Esophagus muscularis mucosa (tissue), 4 donors: ENCODE results near the gene APPL2.

Experiments used
- EP300 ChIP-seq: sonication (generic); formaldehyde crosslinking; IDR thresholded peaks from one replicate; pipeline ENCODE4 v1.6.1; 2017; ENCODE audit warnings: antibody characterized with exemption
- POLR2A ChIP-seq: fragments of 450-650 bp; IDR thresholded peaks from one replicate; pipeline ENCODE4 v1.6.1; 2017; ENCODE audit warnings: antibody characterized with exemption, moderate library complexity, mild to moderate bottlenecking, low read depth
- TF ChIP-seq, protein P1 (sequence below), 3 experiments: fragments of 200-600 bp in 2 of 3; fragments of 450-650 bp in 1 of 3; sonication (generic) in 2 of 3; IDR thresholded peaks; one replicate each; pipeline ENCODE4 v1.5.1; 2017 to 2019; ENCODE audit warnings: antibody characterized with exemption in 3 of 3, mild to moderate bottlenecking in 2 of 3, moderate library complexity in 1 of 3

DNA sequence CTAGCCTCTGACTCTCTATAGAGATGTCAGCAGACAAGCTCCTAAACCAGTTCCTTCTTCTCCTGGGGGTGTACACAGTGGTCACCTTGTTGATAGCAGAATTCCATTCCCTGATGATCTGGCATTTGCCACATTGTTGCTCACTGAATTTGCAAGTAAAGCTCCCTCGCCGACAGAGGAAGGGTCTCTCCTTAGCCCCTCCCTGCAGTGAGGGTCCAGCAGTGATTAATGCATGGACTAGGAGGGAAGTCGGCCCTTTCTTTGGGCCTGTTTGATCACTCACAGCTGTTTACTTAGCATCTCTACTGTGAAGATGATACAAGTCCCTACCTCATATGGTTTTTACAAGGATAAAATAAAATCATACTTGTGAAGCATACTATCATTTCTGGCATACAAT lies 23.3 kb upstream of the APPL2 start:
- TF ChIP-seq EP300 (no peak), POLR2A (no peak)
- TF ChIP-seq, protein P1, sequence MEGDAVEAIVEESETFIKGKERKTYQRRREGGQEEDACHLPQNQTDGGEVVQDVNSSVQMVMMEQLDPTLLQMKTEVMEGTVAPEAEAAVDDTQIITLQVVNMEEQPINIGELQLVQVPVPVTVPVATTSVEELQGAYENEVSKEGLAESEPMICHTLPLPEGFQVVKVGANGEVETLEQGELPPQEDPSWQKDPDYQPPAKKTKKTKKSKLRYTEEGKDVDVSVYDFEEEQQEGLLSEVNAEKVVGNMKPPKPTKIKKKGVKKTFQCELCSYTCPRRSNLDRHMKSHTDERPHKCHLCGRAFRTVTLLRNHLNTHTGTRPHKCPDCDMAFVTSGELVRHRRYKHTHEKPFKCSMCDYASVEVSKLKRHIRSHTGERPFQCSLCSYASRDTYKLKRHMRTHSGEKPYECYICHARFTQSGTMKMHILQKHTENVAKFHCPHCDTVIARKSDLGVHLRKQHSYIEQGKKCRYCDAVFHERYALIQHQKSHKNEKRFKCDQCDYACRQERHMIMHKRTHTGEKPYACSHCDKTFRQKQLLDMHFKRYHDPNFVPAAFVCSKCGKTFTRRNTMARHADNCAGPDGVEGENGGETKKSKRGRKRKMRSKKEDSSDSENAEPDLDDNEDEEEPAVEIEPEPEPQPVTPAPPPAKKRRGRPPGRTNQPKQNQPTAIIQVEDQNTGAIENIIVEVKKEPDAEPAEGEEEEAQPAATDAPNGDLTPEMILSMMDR (IDR thresholded peaks at IDR 0.05), result no peak
